Testis (tissue), 2 donors: Measurements from ENCODE around the gene MEDAG.

Experiments
- POLR2A ChIP-seq: fragments of 450-650 bp; IDR thresholded peaks from one replicate; pipeline ENCODE4 v1.6.1; 2017; ENCODE audit warnings: antibody characterized with exemption, mild to moderate bottlenecking, moderate library complexity
- TF ChIP-seq, protein P1 (sequence below), 3 experiments: fragments of 450-650 bp in 2 of 3; fragments of 200-600 bp in 1 of 3; sonication (generic) in 1 of 3; IDR thresholded peaks; one replicate each; pipeline ENCODE4 v1.5.1; 2016 to 2019; ENCODE audit warnings: antibody characterized with exemption in 3 of 3, mild to moderate bottlenecking in 2 of 3, moderate library complexity in 1 of 3

DNA sequence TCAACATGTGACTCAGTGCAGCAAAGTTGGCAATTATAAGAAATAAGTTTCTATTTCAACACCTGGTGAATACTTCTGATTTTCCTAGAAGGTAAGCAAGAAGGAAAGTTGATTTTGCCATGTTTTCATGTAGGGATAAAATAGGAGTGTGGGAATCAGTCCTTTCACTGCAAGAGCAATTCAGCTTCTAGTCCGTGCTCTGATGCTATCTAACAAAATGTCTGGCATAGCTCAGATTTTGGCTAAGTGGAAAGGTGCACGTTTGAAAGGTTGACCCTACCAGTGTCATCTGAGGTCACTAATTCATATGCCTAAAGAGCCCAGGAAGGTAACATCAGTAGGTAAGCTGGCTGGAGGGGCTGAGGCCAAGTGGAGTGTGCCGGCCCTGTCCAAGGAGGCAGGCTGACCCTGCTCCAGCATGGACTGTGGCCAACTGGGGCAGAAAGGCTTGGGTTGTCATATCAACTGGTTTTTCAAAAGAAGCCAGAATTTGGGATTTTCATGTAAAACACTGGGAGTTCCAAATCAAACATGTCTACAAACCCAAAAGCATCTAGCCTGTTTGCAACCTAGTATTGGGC lies 38.9 kb upstream of the MEDAG start:
- TF ChIP-seq, protein P1, sequence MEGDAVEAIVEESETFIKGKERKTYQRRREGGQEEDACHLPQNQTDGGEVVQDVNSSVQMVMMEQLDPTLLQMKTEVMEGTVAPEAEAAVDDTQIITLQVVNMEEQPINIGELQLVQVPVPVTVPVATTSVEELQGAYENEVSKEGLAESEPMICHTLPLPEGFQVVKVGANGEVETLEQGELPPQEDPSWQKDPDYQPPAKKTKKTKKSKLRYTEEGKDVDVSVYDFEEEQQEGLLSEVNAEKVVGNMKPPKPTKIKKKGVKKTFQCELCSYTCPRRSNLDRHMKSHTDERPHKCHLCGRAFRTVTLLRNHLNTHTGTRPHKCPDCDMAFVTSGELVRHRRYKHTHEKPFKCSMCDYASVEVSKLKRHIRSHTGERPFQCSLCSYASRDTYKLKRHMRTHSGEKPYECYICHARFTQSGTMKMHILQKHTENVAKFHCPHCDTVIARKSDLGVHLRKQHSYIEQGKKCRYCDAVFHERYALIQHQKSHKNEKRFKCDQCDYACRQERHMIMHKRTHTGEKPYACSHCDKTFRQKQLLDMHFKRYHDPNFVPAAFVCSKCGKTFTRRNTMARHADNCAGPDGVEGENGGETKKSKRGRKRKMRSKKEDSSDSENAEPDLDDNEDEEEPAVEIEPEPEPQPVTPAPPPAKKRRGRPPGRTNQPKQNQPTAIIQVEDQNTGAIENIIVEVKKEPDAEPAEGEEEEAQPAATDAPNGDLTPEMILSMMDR (IDR thresholded peaks at IDR 0.05): no peak
- no peak for TF ChIP-seq POLR2A
